Activated T-helper 1 cell treated with anti-CD3 and anti-CD28 coated beads, Interleukin-12 subunit alpha, Interleukin-12 subunit beta, Interleukin-2, Interleukin-4 antibody, amounts not matched to agents 30 ng/mL and 10 ng/mL and 1 ng/mL, durations not matched to agents 14 hours and 24 hours and 36 hours (primary cell): Measurements from ENCODE around the gene MTHFD2L. TPM values are rescaled to one million over a fixed set of nuclear protein-coding genes. Genes with fewer than 3 reads are reported as not detected.

Experiments used
- DNase-seq: peaks from one replicate; pipeline ENCODE4 v3.0.0; 2021; ENCODE audit warnings: low spot score
- H3K27ac Mint-ChIP-seq: one replicate; pipeline ENCODE4 v1.8.0; 2021; ENCODE audit warnings: mild to moderate bottlenecking, mixed read lengths
- H3K27me3 Mint-ChIP-seq: one replicate; pipeline ENCODE4 v1.8.0; 2022; ENCODE audit warnings: mild to moderate bottlenecking, moderate library complexity, mixed read lengths; ENCODE audit not compliant: insufficient read depth
- H3K36me3 Mint-ChIP-seq: one replicate; pipeline ENCODE4 v1.8.0; 2021; ENCODE audit warnings: low read depth, mixed read lengths
- H3K4me1 Mint-ChIP-seq: one replicate; pipeline ENCODE4 v1.8.0; 2021; ENCODE audit warnings: low read depth, mixed read lengths
- H3K4me3 Mint-ChIP-seq: one replicate; pipeline ENCODE4 v1.8.0; 2021; ENCODE audit warnings: mild to moderate bottlenecking, moderate library complexity, mixed read lengths
- H3K9me3 Mint-ChIP-seq: one replicate; pipeline ENCODE4 v1.8.0; 2021; ENCODE audit warnings: mixed read lengths
- intact Hi-C: fragments of 100-400 bp; cut with micrococcal nuclease; formaldehyde crosslinking; loops from one replicate; pipeline ENCODE4 v1.15.1; 2024
- total RNA-seq: library from RNA; stranded (reverse); gene quantifications from 2 replicates; pipeline ENCODE4 v1.2.3, GENCODE V29; 2022

MTHFD2L gene
- total RNA-seq, 1 donor from 2014 or later = 9.9 TPM

DNA sequence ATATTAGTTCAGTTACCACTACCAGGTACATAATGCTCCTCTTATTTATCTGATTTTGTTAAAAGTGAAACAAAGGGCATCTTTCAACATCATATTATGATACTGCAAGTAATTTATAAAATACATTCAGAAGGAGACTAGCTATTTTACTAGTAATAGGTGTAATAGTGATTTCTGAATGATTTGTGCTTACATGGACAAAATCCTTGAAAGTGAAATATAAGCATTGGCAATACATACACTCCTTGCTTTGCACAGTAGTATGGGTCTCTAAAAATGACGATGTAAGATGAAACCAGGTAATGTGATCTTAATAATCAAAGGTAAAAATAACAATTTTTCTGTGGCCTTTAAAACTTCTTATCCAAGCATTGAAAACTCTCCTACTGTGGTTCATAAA lies 17.5 kb downstream of the MTHFD2L start:
- Mint-ChIP-seq H3K36me3 (no peaks in the 10 kb centered on the region), H3K27ac (no peak overlapping the region), H3K27me3 (no peaks in the 10 kb centered on the region), H3K4me1 (no peaks in the 10 kb centered on the region), H3K9me3 (no peaks in the 10 kb centered on the region), H3K4me3 (no peak overlapping the region)
- intact Hi-C loops = no loop called here
- no peak for DNase-seq

DNA sequence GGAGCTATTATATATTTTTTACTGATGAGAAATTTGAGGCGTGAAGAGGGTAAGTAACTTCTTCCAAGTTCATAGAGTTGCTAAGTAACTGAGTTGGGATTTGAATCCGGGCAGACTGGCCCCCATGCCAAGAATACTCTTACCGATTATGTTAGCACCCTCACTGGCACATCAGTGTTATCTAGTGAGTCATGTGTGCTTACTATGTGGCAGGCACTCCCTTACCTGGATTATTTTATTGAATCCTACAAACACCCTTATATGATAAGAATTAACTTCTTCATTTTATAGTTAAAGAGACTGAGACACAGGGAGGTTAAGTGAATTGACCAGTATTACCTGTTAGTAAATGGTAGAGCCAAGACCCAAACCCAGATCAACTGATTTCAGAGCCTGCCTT lies 20.9 kb downstream of the MTHFD2L start:
- Mint-ChIP-seq H3K4me1 (no peaks in the 10 kb centered on the region), H3K27me3 (no peaks in the 10 kb centered on the region), H3K4me3 (no peak overlapping the region), H3K9me3 (no peaks in the 10 kb centered on the region), H3K36me3 (no peaks in the 10 kb centered on the region), H3K27ac (no peak overlapping the region)
- DNase-seq = no peak
- intact Hi-C loops = no loop called here

DNA sequence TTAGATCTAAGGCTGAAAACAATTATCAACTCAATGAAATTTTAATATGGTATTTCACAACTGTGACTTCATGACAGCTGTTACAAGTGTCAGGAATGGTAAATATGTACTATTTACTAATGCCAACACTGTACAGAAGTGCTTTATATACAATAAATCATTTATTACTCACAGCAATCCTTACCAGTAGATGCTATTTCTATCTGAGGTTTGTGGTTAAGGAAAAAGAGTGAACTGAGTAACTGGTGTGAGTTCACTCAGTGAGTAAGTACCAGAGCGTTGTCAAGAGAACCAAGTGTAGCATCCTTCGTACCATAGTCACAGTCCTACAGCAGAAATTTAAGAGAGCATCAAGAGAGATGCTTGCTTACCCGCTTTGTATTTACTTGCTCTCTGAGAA lies 23.3 kb downstream of the MTHFD2L start:
- H3K4me1 Mint-ChIP-seq = no peaks in the 10 kb centered on the region
- no peaks in the 10 kb centered on the region for H3K36me3 Mint-ChIP-seq

DNA sequence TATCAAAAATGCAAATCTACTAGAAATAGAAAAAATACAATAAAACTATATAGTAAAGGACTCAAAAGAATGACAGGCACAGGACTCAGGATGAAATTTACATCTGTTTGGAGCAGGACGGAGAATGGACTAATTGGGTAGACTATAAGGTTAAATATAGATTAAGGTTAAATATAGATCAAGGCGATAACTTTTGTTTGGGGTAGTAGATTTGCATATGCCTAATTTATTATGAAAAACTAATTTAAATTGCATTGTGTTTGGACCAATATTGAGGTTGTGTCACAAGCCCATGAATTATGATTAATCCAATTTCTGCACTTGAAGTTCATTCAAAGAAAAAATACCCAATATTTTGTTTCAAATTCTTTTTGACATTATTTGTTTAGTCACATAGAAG lies 31.0 kb downstream of the MTHFD2L start:
- Mint-ChIP-seq H3K27ac (no peak overlapping the region), H3K9me3 (no peaks in the 10 kb centered on the region), H3K4me3 (no peak overlapping the region), H3K4me1 (no peaks in the 10 kb centered on the region), H3K27me3 (peaks cover 2% of the 10 kb centered on the region), H3K36me3 (no peaks in the 10 kb centered on the region)
- DNase-seq = no peak
- intact Hi-C loops = loop anchor here (1.0 to 5.0 kb wide), 3 partner anchors 40 to 483 kb away; no protein-coding TSS in a partner anchor

More for the DNA sequence above, 23.3 kb downstream of the MTHFD2L start:
- H3K27me3 Mint-ChIP-seq = no peaks in the 10 kb centered on the region
- no peak overlapping the region for H3K4me3 Mint-ChIP-seq
- intact Hi-C loops = no loop called here
- no peaks in the 10 kb centered on the region for H3K9me3 Mint-ChIP-seq
- no peak overlapping the region for H3K27ac Mint-ChIP-seq
- no peak for DNase-seq

DNA sequence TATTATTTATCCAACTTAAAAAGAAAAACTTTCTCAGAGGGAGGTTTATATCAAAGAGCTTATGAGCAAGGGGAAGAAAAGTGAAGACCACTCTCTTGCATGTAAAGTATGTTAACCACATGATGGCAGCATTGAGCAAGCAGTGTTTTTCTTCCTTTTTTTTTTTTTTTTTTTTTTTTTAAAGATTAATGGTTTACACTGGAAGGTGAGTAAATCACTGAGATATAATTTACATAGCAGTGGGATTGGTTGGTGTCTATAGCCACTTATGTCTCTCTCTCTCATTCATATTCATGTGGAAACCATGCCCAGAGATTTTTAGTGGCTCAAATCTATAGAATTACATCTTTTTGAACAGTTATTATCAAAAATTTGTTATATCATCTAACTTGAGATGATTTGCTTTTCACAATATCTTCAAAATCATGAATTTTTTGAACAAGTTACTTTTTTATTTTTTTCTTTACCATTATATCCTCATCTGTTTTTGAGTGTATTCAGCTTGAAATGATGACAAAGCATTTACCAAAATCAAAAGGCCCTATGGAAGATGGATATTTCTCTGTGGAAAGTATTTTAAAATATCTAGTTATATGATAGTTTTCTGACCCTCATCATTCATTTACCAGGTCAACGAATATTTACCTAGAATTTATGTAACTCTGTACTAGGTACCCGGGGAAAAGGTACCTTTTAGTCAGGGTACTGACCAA lies 31.6 kb downstream of the MTHFD2L start:
- H3K27me3 Mint-ChIP-seq = peaks cover 2% of the 10 kb centered on the region
- H3K9me3 Mint-ChIP-seq = no peaks in the 10 kb centered on the region
- H3K4me3 Mint-ChIP-seq = no peak overlapping the region
- H3K27ac Mint-ChIP-seq = no peak overlapping the region
- H3K36me3 Mint-ChIP-seq = no peaks in the 10 kb centered on the region
- no peak for DNase-seq
- no peaks in the 10 kb centered on the region for H3K4me1 Mint-ChIP-seq
- intact Hi-C loops = loop anchor here (1.0 to 5.0 kb wide), 3 partner anchors 39 to 483 kb away; no protein-coding TSS in a partner anchor

DNA sequence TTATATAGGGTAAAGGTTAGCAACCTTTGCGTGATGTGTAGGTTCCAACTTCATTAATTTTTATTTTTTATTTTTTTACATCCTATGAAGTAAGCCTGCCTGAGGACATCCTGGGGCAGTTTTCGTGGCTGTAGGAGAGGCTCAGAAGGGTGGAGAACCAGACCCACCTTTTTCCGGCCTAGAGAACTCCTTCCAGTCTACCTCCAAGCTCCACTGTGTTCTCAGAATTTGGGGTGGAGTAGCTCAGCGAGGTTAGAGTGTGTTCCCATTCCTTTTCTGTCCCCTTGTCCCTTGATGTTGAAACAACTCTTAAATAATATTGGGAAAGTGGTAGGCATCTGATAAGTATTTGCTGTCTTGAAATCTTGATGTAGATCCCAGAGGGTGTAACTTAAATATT lies 32.4 kb downstream of the MTHFD2L start:
- H3K36me3 Mint-ChIP-seq = no peaks in the 10 kb centered on the region
- H3K27me3 Mint-ChIP-seq = peaks cover 2% of the 10 kb centered on the region
- intact Hi-C loops = no loop called here

DNA sequence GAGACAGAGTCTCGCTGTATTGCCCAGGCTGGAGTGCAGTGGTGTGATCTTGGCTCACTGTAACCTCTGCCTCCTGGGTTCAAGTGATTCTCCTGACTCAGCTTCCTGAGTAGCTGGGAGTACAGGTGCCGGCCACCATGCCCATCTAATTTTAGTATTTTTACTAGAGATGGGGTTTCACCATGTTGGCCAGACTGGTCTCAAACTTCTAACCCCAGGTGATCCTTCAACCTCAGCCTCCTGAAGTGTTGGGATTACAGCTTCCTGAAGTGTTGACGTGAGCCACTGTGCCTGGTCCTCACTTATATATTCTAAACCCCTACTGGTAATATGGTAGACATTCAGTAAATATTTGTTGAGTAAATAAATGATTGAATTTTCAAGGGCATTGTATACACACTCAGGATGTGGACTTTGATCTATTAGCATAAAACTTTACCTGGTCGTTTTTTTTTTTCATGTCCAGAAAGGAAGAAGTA lies 33.0 kb downstream of the MTHFD2L start:
- intact Hi-C loops = no loop called here
- Mint-ChIP-seq H3K9me3 (no peaks in the 10 kb centered on the region), H3K4me3 (no peak overlapping the region), H3K27me3 (peaks cover 2% of the 10 kb centered on the region), H3K27ac (no peak overlapping the region), H3K36me3 (no peaks in the 10 kb centered on the region), H3K4me1 (no peaks in the 10 kb centered on the region)
- no peak for DNase-seq

More for the DNA sequence above, 32.4 kb downstream of the MTHFD2L start:
- no peak overlapping the region for H3K4me3 Mint-ChIP-seq
- H3K27ac Mint-ChIP-seq = no peak overlapping the region
- no peaks in the 10 kb centered on the region for H3K4me1 Mint-ChIP-seq
- DNase-seq = no peak
- H3K9me3 Mint-ChIP-seq = no peaks in the 10 kb centered on the region

DNA sequence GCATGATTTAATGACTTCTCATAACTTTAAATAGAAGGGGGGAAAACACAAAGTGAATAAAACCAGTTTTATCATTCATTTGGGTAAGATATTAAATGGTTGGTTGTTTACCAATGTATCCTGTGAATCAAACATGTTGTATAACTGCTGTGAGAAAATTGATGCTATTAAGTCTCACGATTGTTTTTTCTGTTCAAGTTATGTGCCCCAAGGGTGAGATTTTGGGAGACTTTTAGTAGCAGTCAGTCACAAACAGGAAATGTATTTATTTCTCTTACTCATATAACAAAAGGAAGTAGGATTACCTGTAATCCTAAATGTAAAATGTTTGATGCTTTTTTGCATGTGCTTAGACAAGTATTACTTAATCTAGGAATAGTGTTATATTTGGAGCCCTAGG lies 39.2 kb downstream of the MTHFD2L start:
- no peak overlapping the region for H3K4me3 Mint-ChIP-seq
- no peaks in the 10 kb centered on the region for H3K36me3 Mint-ChIP-seq
- no peaks in the 10 kb centered on the region for H3K27me3 Mint-ChIP-seq
- H3K27ac Mint-ChIP-seq = no peak overlapping the region
- no peak for DNase-seq
- H3K4me1 Mint-ChIP-seq = no peaks in the 10 kb centered on the region
- intact Hi-C loops = no loop called here
- no peaks in the 10 kb centered on the region for H3K9me3 Mint-ChIP-seq

DNA sequence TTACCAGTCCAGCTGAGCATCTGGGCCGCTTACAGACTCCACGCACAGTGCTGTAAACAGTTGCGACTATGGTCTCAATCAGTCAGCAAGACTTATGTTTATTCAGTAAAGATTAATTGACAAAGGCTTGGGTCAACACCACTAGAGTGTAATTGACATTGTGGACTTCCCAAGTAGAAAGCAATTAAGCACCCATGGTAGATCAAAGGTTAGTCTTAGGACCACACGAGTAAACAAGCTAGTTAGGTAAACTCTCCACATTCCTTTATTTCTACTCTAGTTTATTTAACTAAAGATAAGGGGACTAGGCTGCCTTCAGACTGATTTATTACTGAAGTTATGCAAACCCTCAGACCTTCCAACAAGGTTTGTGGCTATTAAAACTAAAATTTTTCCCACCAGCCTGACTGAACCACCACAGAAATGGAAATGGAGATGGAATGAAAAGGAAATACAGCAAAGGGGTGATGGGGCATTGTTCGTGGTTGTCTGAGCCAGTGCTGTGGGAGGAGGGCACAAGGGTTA lies 44.2 kb downstream of the MTHFD2L start:
- Mint-ChIP-seq H3K36me3 (no peaks in the 10 kb centered on the region), H3K4me1 (peaks cover 9% of the 10 kb centered on the region), H3K9me3 (no peaks in the 10 kb centered on the region), H3K27me3 (no peaks in the 10 kb centered on the region), H3K27ac (no peak overlapping the region), H3K4me3 (no peak overlapping the region)
- DNase-seq = no peak
- intact Hi-C loops = no loop called here

DNA sequence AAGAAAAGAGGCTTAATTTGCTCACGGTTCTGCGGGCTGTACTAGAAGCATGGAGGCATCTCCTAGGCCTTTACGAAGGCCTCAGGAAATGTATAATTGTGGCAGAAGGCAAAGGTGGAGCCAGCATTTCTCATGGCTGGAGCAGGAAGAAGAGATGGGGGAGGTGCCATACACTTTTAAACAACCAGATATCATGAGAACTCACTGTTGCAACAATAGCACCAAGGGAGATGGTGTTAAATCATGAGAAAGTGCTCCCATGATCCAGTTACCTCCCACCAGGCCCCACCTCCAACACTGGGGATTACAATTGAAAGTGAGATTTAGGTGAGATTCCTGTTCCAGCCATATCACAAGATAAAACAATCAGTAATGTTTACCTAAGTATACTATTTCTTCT lies 45.5 kb downstream of the MTHFD2L start:
- no peaks in the 10 kb centered on the region for H3K36me3 Mint-ChIP-seq
- no peaks in the 10 kb centered on the region for H3K9me3 Mint-ChIP-seq
- no peak overlapping the region for H3K27ac Mint-ChIP-seq
- H3K27me3 Mint-ChIP-seq = no peaks in the 10 kb centered on the region
- DNase-seq = no peak
- intact Hi-C loops = no loop called here
- H3K4me1 Mint-ChIP-seq = peaks cover 9% of the 10 kb centered on the region
- H3K4me3 Mint-ChIP-seq = no peak overlapping the region

DNA sequence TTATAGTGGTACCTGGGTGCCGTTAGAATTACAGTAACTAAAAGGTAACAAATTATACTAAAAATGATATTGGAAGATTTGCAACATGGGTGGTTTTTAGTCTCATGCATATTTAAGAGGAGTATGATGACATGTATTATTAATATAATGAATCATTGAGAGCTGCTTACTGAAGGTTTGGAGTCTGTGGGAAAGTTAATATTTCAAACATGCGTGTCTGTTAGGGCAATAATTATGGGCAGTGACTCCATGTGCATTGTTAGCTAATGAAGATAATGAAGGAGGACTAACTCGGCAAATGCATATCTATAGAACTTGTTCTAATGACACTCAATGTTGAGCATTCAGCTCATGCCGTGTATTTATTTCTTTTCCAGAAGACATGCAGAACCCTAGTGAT lies 47.1 kb downstream of the MTHFD2L start:
- no peaks in the 10 kb centered on the region for H3K9me3 Mint-ChIP-seq
- no peak overlapping the region for H3K4me3 Mint-ChIP-seq
- intact Hi-C loops = no loop called here
- H3K36me3 Mint-ChIP-seq = no peaks in the 10 kb centered on the region
- peaks cover 9% of the 10 kb centered on the region for H3K4me1 Mint-ChIP-seq
- no peaks in the 10 kb centered on the region for H3K27me3 Mint-ChIP-seq
- no peak for DNase-seq
- H3K27ac Mint-ChIP-seq = no peak overlapping the region

DNA sequence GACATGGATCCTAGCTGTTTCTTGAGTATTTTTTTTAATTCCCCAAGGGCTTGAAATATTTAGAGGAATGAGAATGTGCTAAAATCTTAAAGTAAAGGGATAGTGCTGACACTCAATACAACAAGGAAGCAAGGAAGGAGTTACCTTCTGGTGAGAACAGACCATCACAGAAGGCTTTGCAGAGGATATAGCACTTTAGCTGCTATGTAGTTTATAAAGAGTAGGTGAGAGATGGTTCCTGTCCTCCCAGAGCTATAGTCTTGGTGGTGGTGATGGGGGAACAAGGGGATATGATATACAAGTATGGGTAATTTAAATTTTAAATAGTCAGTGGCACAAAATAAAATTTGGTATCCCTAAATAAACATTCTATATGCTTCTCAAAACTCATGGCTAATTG lies 47.6 kb downstream of the MTHFD2L start:
- Mint-ChIP-seq H3K36me3 (no peaks in the 10 kb centered on the region), H3K4me1 (peaks cover 9% of the 10 kb centered on the region), H3K27ac (no peak overlapping the region), H3K4me3 (no peak overlapping the region), H3K9me3 (no peaks in the 10 kb centered on the region), H3K27me3 (no peaks in the 10 kb centered on the region)
- DNase-seq = no peak
- intact Hi-C loops = no loop called here

DNA sequence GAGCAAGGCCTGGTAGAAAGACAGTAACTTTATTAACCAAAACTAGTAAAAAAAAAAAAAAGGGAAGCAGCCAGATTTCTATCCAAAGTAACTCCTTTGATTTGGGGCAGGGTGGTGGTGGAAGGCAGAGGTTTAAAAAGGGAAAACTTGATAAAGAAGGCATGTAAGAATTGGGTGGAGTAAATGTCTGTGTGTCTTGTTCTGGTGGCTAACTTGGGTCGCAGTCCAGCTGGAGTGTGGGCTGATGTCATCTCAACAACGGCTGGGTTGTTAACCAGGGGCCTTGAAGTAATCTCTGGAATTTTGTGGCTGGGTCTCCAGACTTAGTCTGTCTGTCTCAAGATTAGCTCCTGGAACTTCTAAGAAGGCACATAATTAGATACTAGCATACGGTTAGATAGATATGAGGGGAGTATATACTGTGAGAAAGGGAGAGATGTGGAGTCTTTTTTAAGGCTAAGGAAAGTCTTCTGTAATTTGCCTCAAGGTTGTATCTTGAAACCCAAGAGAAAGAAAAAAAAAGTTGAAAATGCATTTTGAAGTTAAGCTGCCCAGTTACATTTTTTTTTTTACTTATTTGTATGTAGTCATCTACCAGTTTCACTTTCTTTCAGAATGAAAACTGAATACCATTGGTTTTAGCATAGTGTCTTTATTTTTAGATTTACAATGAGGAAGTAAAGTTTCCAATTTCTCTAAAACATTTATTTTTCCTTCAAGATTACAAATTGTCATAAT lies 48.3 kb downstream of the MTHFD2L start:
- intact Hi-C loops = no loop called here
- no peaks in the 10 kb centered on the region for H3K9me3 Mint-ChIP-seq
- no peak overlapping the region for H3K4me3 Mint-ChIP-seq
- no peaks in the 10 kb centered on the region for H3K27me3 Mint-ChIP-seq
- DNase-seq = no peak
- H3K27ac Mint-ChIP-seq = no peak overlapping the region
- H3K4me1 Mint-ChIP-seq = peaks cover 9% of the 10 kb centered on the region
- no peaks in the 10 kb centered on the region for H3K36me3 Mint-ChIP-seq
